ENCODE measurements around the gene SLX1A. TPM values are rescaled to one million over a fixed set of nuclear protein-coding genes. Genes with fewer than 3 reads are reported as not detected.

SLX1A gene
- 36.4 and 42.2 TPM in 2 replicates for total RNA-seq

DNA sequence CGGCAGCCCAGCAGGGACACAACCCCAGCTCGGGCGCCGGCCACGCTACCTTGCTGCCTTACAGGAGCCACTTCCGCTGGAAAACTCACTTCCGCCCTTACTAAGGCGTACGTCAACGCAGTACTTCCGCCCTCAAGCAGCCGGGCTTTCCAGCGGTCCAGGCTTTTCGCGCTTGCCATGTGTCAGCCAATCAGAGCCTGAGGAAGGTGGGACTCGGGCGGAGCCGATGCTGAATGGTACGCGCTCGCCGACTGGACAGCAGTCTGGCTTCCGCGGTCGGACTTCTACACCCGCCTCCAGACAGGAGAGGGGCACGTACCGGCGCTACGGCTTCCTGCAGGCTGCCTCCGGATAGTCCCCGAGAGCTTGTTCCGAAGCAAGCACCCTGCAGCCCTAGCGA is at the start of gene SLX1A, which contains the start of gene BOLA2B:
SLX1A (plus strand) TSS at position 261 of the 400 bp plus-strand sequence. CDS start 210 bp downstream, outside the sequence.
BOLA2B (minus strand) TSS at position 52 of the 400 bp plus-strand sequence. CDS start 71 bp downstream, outside the sequence.

DNA sequence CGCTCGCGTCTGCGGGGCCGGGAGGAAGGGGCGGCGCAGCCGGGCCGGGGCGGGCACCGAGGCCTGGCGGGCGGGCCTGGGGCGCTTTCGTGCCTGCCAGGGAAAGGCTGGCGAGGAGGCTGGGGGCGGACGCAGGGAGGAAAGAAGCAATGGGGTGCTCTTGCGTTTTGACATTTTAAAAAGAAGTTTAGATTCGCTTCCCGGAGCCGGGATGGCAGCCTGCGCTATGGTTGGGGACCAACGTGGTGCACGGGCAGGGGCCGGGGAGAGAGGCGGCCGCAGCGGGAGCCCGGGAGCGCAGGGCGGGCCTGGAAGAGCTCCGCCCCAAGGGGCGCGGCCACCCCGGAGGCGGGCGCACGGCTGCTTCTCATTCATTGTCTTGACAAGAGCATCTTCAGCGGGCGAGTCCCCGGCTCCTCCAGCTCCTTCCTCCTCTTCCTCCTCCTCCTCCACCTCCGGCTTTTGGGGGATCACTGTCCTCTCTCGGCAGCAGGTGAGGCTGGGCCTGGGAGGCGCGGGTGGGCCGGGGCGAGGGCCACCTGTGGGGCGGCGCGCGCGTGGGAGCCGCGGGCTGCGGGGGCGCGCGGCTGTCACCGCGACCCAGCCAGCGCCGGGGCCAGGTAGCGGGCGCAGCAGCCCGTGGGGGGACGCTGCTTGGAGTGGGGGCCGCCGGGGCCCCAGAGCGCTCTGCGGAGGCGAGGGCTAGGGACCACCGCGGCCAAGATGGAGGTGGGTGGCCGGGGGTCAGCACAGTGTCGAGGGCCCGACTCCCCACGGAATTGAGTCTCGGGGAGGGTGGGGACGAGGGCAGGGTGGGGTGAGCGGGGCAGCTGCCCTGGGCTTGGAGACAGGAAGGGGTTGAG is 10.2 kb upstream of the SLX1A start, which contains the start of gene CORO1A:
CORO1A (plus strand) TSS at position 370 of the 863 bp plus-strand sequence. CDS start 1,608 bp downstream, outside the sequence.

DNA sequence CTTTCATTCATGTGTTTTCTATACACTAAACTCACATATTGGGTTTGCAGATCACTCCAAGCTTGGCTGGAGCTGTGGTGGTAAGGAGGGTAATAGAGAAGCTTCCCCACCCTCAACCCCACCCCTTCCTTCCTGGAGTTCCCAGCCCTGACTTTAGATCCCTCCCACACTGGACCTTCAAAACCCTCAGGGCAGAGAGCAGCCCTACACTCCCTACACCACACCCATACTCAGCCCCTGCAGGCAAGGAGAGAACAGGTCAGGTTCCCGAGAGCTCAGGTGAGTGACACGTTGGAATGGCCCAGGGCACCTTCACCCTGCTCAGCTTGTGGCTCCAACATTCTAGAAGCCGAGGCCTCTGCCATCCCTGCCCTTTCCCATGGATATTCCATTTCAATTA is 5.4 kb downstream of the SLX1A start, which contains the start of gene SULT1A3:
SULT1A3 (plus strand) TSS at position 207 of the 400 bp plus-strand sequence. CDS start 1,474 bp downstream, outside the sequence.

Small RNA genes within 50 kb of the gene (small RNA-seq; reads per million reads assigned to genes)
- not detected for gene AC106782.4 (ENCODE audit: low replicate concordance)

Other genes with a start within 250 kb of the SLX1A start
- gene TMEM219, start 231.8 kb upstream of the SLX1A start, total RNA-seq, result 61.1 and 83.6 TPM in 2 replicates
- gene TAOK2, start 220.0 kb upstream of the SLX1A start, total RNA-seq, result 47.7 and 86.2 TPM in 2 replicates
- 6.8 and 12.6 TPM in 2 replicates for gene HIRIP3, start 198.3 kb upstream of the SLX1A start, total RNA-seq
- gene INO80E, start 197.6 kb upstream of the SLX1A start, total RNA-seq, result 26.7 and 54.7 TPM in 2 replicates
- 0.14 TPM in 1 of 2 replicates, not detected in the other for gene DOC2A, start 182.8 kb upstream of the SLX1A start, total RNA-seq
- not detected in 2 replicates for gene C16orf92, start 170.7 kb upstream of the SLX1A start, total RNA-seq
- gene TLCD3B, start 162.6 kb upstream of the SLX1A start, total RNA-seq, result 0.43 TPM in 1 of 2 replicates, not detected in the other
- 891 and 1,194 TPM in 2 replicates for gene ALDOA, start 128.1 kb upstream of the SLX1A start, total RNA-seq
- 265 and 320 TPM in 2 replicates for gene PPP4C, start 117.9 kb upstream of the SLX1A start, total RNA-seq
- 0.14 TPM in 1 of 2 replicates, not detected in the other for gene TBX6, start 102.0 kb upstream of the SLX1A start, total RNA-seq
- gene YPEL3, start 97.7 kb upstream of the SLX1A start, total RNA-seq, result 6.3 and 20.6 TPM in 2 replicates
- 0.66 and 1.7 TPM in 2 replicates for gene GDPD3, start 80.3 kb upstream of the SLX1A start, total RNA-seq
- 39.7 and 43.8 TPM in 2 replicates for gene MAPK3, start 70.7 kb upstream of the SLX1A start, total RNA-seq
- gene CORO1A, start 10.3 kb upstream of the SLX1A start, total RNA-seq, result 2.0 and 3.3 TPM in 2 replicates
- 111 and 157 TPM in 2 replicates for gene BOLA2B, start 209 bp upstream of the SLX1A start, total RNA-seq
- 2.8 and 4.9 TPM in 2 replicates for gene SULT1A3, start 5.4 kb downstream of the SLX1A start, total RNA-seq
- gene NPIPB13, start 54.6 kb downstream of the SLX1A start, total RNA-seq, result 0.29 and 1.1 TPM in 2 replicates
- 38.3 and 39.5 TPM in 2 replicates for gene CD2BP2, start 161.4 kb downstream of the SLX1A start, total RNA-seq
- gene TBC1D10B, start 176.6 kb downstream of the SLX1A start, total RNA-seq, result 43.1 and 57.8 TPM in 2 replicates
- not detected in 2 replicates for gene MYL11, start 180.9 kb downstream of the SLX1A start, total RNA-seq
- gene SEPTIN1, start 188.7 kb downstream of the SLX1A start, total RNA-seq, result not detected in 2 replicates
- 7.7 and 14.7 TPM in 2 replicates for gene ZNF48, start 201.5 kb downstream of the SLX1A start, total RNA-seq
- 7.9 and 10.2 TPM in 2 replicates for gene ZNF771, start 213.7 kb downstream of the SLX1A start, total RNA-seq
- gene DCTPP1, start 236.2 kb downstream of the SLX1A start, total RNA-seq, result 6.8 and 19.8 TPM in 2 replicates

Measured in placental pericyte (primary cell).